ENCODE measurements around the gene HEXIM2. TPM values are rescaled to one million over a fixed set of nuclear protein-coding genes. Genes with fewer than 3 reads are reported as not detected.

The HEXIM2 gene
- total RNA-seq, 3 donors from 2014 or later, result 5.3 to 7.6 (median 6.2) TPM

GRCh38 chr17:45132572-45133463 is 28.9 kb upstream of the HEXIM2 start:
- peak; percentile 55 to 62 for ATAC-seq
- no peaks in the 10 kb centered on the region for H3K9me3 Mint-ChIP-seq
- peaks cover 15% of the 10 kb centered on the region for H3K4me1 Mint-ChIP-seq (ENCODE audit: low read depth)
- no peaks in the 10 kb centered on the region for H3K36me3 Mint-ChIP-seq (ENCODE audit: insufficient read depth)
- H3K4me3 Mint-ChIP-seq, result peak overlapping the region; percentile 87
- no peaks in the 10 kb centered on the region for H3K27me3 Mint-ChIP-seq (ENCODE audit: low read depth)
- peak; percentile 43 for DNase-seq

DNA sequence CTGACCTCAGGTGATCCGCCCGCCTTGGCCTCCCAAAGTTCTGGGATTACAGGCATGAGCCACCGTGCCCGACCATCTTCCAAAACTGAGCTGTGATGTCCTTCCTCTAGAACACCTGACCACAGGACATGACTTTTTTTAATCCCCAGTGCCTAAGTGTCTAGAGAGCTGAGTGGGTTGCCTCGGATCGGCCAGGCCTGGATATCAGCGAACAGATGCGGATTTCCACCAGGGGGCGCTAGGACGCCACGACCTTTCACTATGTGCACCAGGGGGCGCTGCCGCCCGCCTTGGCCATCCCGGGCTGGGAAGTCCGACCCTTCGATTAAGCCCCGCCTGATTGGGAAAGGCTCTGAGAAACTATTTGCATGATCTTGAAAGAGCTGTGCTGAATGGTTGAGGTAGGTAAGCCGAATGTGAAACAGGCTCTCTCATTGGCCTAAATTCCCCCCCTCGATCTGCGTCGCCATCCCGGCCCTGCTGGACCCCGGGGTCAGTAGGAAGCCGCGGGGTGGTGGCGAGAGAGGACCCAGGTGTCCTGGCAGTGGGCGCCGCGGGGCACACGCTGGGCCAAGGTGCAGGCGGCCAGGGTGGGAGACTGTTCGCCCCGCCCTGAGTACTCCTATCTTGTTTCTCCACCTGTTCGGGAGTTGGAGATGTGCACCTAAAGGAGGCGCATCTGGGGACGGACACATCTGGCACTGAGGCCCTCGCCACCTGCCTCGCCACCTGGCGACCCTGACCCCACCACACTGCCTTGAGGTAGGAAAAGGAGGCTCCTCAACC is 26.3 kb upstream of the HEXIM2 start, which contains the start of gene ACBD4:
TSS of gene ACBD4 (plus strand) at position 496 of the 786 bp plus-strand sequence. CDS start 458 bp downstream, outside the sequence.
- ATAC-seq (peak; percentile 88), DNase-seq (peak; percentile 98)
- no peaks in the 10 kb centered on the region for H3K27me3 Mint-ChIP-seq (ENCODE audit: low read depth)
- peak within 1 kb of the TSS; percentile 88 for H3K4me3 Mint-ChIP-seq
- H3K9me3 Mint-ChIP-seq, result no peaks in the 10 kb centered on the region
- H3K4me1 Mint-ChIP-seq (ENCODE audit: low read depth), result peaks cover 15% of the 10 kb centered on the region
- no peaks in the 10 kb centered on the region for H3K36me3 Mint-ChIP-seq (ENCODE audit: insufficient read depth)

DNA sequence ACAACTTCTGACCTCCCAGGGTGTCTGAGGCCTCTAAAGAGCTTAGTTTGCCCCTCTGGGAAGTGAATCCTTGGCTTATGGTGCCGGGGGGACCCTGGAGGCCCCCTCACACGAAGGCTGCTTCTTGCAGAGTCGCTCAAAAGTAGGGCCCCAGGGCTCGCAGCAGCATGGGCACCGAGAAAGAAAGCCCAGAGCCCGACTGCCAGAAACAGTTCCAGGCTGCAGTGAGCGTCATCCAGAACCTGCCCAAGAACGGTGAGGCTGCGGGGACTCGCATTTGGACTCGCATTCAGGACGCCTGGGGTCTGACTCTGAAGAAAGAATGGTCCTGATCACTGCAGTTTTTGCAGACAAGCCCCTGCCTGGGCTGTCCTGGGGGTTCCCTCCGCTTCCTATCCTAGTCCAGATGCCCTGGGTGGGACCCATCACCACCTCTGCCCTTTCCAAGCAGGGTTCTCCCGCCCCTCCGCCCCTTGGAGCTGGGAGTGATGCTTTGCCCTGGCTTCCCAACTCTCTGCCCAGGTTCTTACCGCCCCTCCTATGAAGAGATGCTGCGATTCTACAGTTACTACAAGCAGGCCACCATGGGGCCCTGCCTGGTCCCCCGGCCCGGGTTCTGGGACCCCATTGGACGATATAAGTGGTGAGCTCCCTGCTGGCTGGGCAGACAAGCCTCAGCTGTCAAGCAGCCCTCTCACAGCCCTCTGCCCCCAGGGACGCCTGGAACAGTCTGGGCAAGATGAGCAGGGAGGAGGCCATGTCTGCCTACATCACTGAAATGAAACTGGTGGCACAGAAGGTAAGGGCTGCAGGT is 25.5 kb upstream of the HEXIM2 start:
- no peaks in the 10 kb centered on the region for H3K9me3 Mint-ChIP-seq
- ATAC-seq, result no peak
- DNase-seq, result no peak
- H3K36me3 Mint-ChIP-seq (ENCODE audit: insufficient read depth), result no peaks in the 10 kb centered on the region
- no peaks in the 10 kb centered on the region for H3K27me3 Mint-ChIP-seq (ENCODE audit: low read depth)
- peaks cover 18% of the 10 kb centered on the region for H3K4me1 Mint-ChIP-seq (ENCODE audit: low read depth)
- H3K4me3 Mint-ChIP-seq, result peak overlapping the region; percentile 88

DNA sequence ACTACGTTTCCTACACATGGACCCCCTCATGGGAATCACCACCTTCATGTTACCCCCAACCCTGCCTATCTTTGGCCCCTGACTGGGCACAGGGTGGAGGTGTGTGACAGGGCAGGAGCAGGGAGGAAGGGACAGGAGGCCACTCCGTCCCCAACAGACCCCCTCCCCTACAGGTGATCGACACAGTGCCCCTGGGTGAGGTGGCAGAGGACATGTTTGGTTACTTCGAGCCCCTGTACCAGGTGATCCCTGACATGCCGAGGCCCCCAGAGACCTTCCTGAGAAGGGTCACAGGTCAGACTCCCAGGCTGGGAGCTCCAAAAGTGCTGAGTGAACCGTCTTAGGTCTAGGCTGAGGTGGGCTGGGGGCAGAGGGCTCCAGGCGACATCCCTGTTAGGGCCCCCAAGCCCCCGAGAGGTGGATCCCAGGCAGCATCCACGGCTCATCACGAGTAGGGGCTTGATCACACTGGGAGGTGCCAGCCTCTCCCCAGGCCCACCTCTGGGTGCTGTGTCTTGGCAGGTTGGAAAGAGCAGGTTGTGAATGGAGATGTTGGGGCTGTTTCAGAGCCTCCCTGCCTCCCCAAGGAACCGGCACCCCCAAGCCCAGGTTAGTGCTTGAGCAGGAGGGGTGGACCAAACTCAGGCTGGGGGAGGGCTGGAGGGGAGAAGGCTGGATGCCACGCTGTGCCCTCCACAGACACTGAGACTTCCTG is 24.7 kb upstream of the HEXIM2 start:
- peak overlapping the region; percentile 88 for H3K4me3 Mint-ChIP-seq
- no peaks in the 10 kb centered on the region for H3K36me3 Mint-ChIP-seq (ENCODE audit: insufficient read depth)
- no peaks in the 10 kb centered on the region for H3K27me3 Mint-ChIP-seq (ENCODE audit: low read depth)
- no peak for DNase-seq
- no peaks in the 10 kb centered on the region for H3K9me3 Mint-ChIP-seq
- no peak for ATAC-seq
- peaks cover 24% of the 10 kb centered on the region for H3K4me1 Mint-ChIP-seq (ENCODE audit: low read depth)

DNA sequence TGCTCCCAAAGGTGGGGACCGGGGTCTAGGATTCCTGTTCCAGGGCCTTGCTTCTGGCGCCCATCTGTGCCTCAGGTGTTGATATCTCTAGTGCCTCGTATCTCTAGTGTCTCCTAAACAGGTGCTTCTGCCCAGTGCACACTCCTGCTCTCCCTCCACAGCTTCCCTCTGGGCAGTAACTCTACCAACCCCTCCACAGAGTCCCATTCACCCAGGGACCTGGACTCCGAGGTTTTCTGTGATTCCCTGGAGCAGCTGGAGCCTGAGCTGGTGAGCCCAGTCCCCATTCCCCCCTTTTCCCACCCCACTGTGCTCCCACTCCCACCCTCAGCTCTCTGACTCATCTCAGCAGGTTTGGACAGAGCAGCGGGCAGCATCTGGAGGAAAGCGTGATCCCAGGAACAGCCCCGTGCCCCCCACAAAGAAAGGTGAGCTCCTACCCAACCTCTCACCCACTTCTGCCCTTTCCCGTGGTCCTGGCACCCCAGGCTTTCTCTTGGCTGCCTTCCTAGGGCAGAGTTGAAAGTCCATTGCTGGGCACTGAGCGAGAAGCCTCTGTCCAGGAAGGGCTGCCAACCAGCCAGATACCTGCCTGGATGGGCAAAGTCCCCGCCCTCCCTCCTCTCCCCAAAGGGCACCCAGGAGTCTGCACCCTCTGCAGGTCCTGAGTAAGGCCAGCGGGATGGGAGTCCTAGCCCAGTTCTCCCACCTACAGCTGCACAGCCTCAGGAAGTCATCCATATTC is 23.9 kb upstream of the HEXIM2 start:
- no peaks in the 10 kb centered on the region for H3K9me3 Mint-ChIP-seq
- H3K27me3 Mint-ChIP-seq (ENCODE audit: low read depth), result no peaks in the 10 kb centered on the region
- DNase-seq (no peak), ATAC-seq (no peak)
- H3K4me3 Mint-ChIP-seq, result no peak overlapping the region
- peaks cover 24% of the 10 kb centered on the region for H3K4me1 Mint-ChIP-seq (ENCODE audit: low read depth)
- H3K36me3 Mint-ChIP-seq (ENCODE audit: insufficient read depth), result no peaks in the 10 kb centered on the region

DNA sequence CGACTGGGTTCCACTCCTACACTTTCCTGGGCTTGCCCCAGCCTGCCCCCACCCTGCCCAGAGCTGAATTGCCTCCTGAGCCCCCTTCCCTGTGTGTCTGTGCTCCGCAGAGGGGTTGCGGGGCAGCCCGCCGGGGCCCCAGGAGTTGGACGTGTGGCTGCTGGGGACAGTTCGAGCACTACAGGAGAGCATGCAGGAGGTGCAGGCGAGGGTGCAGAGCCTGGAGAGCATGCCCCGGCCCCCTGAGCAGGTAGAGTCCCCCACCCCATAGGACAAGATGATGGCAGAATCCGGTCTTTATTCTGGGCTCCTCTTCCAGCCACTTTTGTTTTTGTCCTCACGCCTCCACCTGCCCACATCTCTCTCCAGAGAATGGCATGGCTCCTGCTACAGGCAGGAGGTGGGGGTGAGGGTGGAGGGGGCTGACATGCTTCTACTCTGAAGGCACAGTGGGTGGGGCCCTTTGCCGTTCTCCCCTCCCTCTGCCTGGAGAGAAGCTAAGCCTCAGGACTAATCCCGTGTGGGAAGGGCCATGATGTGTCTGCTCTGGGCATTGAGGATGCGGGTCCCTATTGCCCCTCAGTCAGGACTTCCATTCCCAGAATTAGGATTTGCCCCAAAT is 22.7 kb upstream of the HEXIM2 start:
- ATAC-seq, result no peak
- Mint-ChIP-seq H3K4me3 (no peak overlapping the region), H3K27me3 (ENCODE audit: low read depth) (no peaks in the 10 kb centered on the region), H3K4me1 (ENCODE audit: low read depth) (peaks cover 21% of the 10 kb centered on the region), H3K9me3 (no peaks in the 10 kb centered on the region), H3K36me3 (ENCODE audit: insufficient read depth) (no peaks in the 10 kb centered on the region)
- no peak for DNase-seq

- ATAC-seq, result no peak
- H3K36me3 Mint-ChIP-seq (ENCODE audit: insufficient read depth), result no peaks in the 10 kb centered on the region
- H3K9me3 Mint-ChIP-seq, result no peaks in the 10 kb centered on the region
- DNase-seq, result no peak
- peaks cover 21% of the 10 kb centered on the region for H3K4me1 Mint-ChIP-seq (ENCODE audit: low read depth)
- H3K27me3 Mint-ChIP-seq (ENCODE audit: low read depth), result no peaks in the 10 kb centered on the region
- no peak overlapping the region for H3K4me3 Mint-ChIP-seq
Measured at GRCh38 chr17:45139533-45139920, 22.1 kb upstream of the HEXIM2 start.

GRCh38 chr17:45143094-45143670 is 18.5 kb upstream of the HEXIM2 start:
- no peaks in the 10 kb centered on the region for H3K9me3 Mint-ChIP-seq
- no peaks in the 10 kb centered on the region for H3K36me3 Mint-ChIP-seq (ENCODE audit: insufficient read depth)
- DNase-seq, result no peak
- H3K4me3 Mint-ChIP-seq, result peak overlapping the region; percentile 63
- no peaks in the 10 kb centered on the region for H3K27me3 Mint-ChIP-seq (ENCODE audit: low read depth)
- peaks cover 32% of the 10 kb centered on the region for H3K4me1 Mint-ChIP-seq (ENCODE audit: low read depth)
- ATAC-seq, result no peak

DNA sequence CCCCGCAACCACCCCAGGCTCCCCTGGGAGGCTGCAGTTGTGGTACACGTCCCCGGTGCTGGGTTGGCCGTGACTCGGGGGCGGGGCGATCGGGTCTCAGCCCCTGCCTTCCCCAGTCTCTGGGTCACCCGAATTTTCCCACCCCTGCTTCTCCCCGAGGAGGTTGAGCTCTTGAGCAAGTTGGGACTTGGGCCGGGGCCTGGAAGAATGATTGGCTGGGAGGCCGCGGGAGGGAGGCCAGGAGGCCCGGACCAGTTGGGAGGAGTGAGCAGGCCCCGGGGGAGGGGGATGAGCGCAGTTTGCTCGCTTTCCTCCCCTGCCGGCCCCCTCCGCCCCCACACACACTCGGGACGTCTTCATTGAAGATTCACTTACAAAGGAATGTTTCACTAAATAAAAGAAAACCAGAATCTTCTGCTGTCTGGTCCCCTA is 17.9 kb upstream of the HEXIM2 start:
- Mint-ChIP-seq H3K4me1 (ENCODE audit: low read depth) (peaks cover 32% of the 10 kb centered on the region), H3K36me3 (ENCODE audit: insufficient read depth) (no peaks in the 10 kb centered on the region), H3K4me3 (peak overlapping the region; percentile 63), H3K9me3 (no peaks in the 10 kb centered on the region), H3K27me3 (ENCODE audit: low read depth) (no peaks in the 10 kb centered on the region)
- no peak for DNase-seq
- ATAC-seq, result no peak

DNA sequence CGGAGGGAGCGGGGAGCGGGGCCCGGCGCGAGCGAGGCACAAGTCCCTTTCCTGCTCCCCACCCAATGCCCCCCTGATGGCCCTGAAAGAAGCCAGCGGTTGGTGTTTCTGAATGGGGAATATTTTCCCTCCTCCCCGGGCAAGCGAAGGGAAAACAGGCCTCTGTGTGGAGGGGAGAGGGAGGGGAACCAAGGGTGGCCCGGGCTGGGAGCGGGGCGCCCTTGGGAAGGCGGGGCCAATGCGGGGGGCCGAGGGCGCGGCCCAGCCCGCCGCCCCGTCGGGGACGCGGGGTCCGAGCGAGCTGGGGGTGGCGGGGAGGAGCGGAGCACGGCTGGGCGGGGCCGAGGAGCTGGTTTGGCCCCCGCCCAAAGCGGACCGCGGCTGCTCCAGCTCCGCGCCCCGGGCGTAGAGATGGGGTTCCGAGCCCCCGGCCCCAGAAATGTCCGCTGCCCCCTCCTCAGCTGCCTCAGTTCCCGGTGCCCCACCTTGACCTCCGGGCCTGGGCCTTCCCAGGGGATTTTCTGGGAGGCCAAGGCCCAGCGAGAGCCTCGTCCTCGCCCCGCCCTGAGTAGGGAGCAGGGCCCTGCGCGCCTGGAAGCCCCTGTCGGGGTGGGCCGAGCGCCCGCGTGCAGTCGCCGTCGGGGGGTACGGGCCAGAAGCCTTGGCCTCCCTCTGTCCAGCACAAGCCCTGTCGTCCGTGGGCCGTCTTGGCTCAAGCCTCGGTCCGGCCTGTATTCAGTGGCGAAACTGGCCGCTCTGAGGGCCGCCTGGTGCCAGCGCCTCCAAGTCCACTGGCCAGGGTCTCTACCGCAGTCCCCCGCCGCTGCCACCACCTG is 17.3 kb upstream of the HEXIM2 start:
- Mint-ChIP-seq H3K9me3 (no peaks in the 10 kb centered on the region), H3K4me3 (peak overlapping the region; percentile 63), H3K36me3 (ENCODE audit: insufficient read depth) (no peaks in the 10 kb centered on the region), H3K4me1 (ENCODE audit: low read depth) (peaks cover 32% of the 10 kb centered on the region), H3K27me3 (ENCODE audit: low read depth) (no peaks in the 10 kb centered on the region)
- DNase-seq, result no peak
- no peak for ATAC-seq

DNA sequence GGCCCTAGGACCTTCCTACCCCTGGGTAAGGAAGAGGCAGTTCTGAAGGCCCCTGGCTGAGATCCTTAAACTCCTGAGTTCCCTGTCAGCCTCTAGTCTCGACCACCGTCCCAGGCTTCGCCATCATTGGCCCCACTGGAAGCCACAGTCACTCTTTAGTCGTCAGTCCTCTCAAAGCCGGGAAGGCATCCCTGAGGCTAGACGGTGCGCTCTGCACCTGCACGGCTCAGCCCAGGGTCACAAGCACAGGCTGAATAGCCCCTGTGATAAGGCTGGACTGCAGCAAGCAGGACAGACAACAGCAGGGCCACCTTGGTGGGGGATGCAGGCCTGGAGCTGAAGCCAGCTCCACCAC is 16.7 kb upstream of the HEXIM2 start:
- ATAC-seq (no peak), DNase-seq (no peak)
- no peaks in the 10 kb centered on the region for H3K9me3 Mint-ChIP-seq
- H3K4me3 Mint-ChIP-seq, result peak overlapping the region; percentile 38
- H3K36me3 Mint-ChIP-seq (ENCODE audit: insufficient read depth), result no peaks in the 10 kb centered on the region
- peaks cover 32% of the 10 kb centered on the region for H3K4me1 Mint-ChIP-seq (ENCODE audit: low read depth)
- no peaks in the 10 kb centered on the region for H3K27me3 Mint-ChIP-seq (ENCODE audit: low read depth)

- ATAC-seq (no peak), DNase-seq (no peak)
- no peaks in the 10 kb centered on the region for H3K27me3 Mint-ChIP-seq (ENCODE audit: low read depth)
- peak overlapping the region; percentile 98 for H3K4me3 Mint-ChIP-seq
- peaks cover 36% of the 10 kb centered on the region for H3K4me1 Mint-ChIP-seq (ENCODE audit: low read depth)
- H3K9me3 Mint-ChIP-seq, result no peaks in the 10 kb centered on the region
- H3K36me3 Mint-ChIP-seq (ENCODE audit: insufficient read depth), result no peaks in the 10 kb centered on the region
Measured at GRCh38 chr17:45146166-45146565, 15.5 kb upstream of the HEXIM2 start.
